K562 (cell line): Measurements from ENCODE around the gene RNF144A. TPM values are rescaled to one million over a fixed set of nuclear protein-coding genes. Genes with fewer than 3 reads are reported as not detected.

Experiments used
- CREB1 ChIP-seq, 2 experiments: sonication (generic) in 1 of 2; formaldehyde crosslinking in 1 of 2; IDR thresholded peaks; 2 replicates each; pipeline versions ENCODE4 v1.6.1 to v1.8.0; 2012 to 2022; ENCODE audit warnings: inconsistent platforms in 1 of 2, mild to moderate bottlenecking in 1 of 2, missing genetic modification reagents in 1 of 2, moderate library complexity in 1 of 2
- KHSRP ChIP-seq: fragments of 450-650 bp; IDR thresholded peaks from 2 replicates; pipeline ENCODE4 v1.6.1; 2017
- MCM3 ChIP-seq: fragments of 450-650 bp; IDR thresholded peaks from 2 replicates; pipeline ENCODE4 v1.6.1; 2016
- TAF9B ChIP-seq: fragments of 450-650 bp; IDR thresholded peaks from 2 replicates; pipeline ENCODE4 v1.6.1; 2018; ENCODE audit warnings: mild to moderate bottlenecking; ENCODE audit not compliant: partially characterized antibody
- TCF3 ChIP-seq: sonication (generic); formaldehyde crosslinking; IDR thresholded peaks from 2 replicates; pipeline ENCODE4 v1.4.0; 2020; ENCODE audit warnings: mild to moderate bottlenecking, missing genetic modification reagents
- TFAP4 ChIP-seq: sonication (generic); formaldehyde crosslinking; IDR thresholded peaks from 2 replicates; pipeline ENCODE4 v1.8.0; 2022; ENCODE audit warnings: missing genetic modification reagents, mild to moderate bottlenecking, moderate library complexity, borderline replicate concordance
- ZNF143 ChIP-seq: sonication (generic); formaldehyde crosslinking; IDR thresholded peaks from 2 replicates; pipeline ENCODE4 v1.9.0; 2022; ENCODE audit warnings: mild to moderate bottlenecking, missing genetic modification reagents
- ZNF3 ChIP-seq: fragments of 250-450 bp; sonication (Bioruptor Pico); IDR thresholded peaks from 2 replicates; pipeline ENCODE4 v1.5.0; 2021; ENCODE audit warnings: mild to moderate bottlenecking, moderate library complexity
- ZNF407 ChIP-seq: fragments of 450-650 bp; IDR thresholded peaks from 2 replicates; pipeline ENCODE4 v1.6.1; 2016; ENCODE audit warnings: low read depth
- polyA plus RNA-seq, 8 experiments: library from polyadenylated mRNA; depleted of rRNA in 4 of 8; stranded (reverse) in 5 of 8; unstranded in 3 of 8; fragments of >200 nt; fragmentation: Nextera tagmentation in 2 of 8; fragmentation: Illumina TruSeq in 1 of 8; extraction: Ambion mirVana in 2 of 8; extraction: Trizol in 1 of 8; gene quantifications; 2 replicates each; pipeline versions ENCODE4 v1.2.1 to v1.2.3, GENCODE V29; 2011 to 2014; ENCODE audit warnings: inconsistent platforms in 1 of 8, missing spikeins in 1 of 8
- total RNA-seq, 7 experiments: library from RNA; depleted of rRNA in 6 of 7; stranded (reverse); fragments of >200 nt in 6 of 7; fragmentation: Illumina TruSeq in 2 of 7; extraction: Trizol in 2 of 7; gene quantifications; 2 replicates each; pipeline versions ENCODE4 v1.2.1 to v1.2.3, GENCODE V29; 2011 to 2021; ENCODE audit warnings: low replicate concordance in 1 of 7
- TF ChIP-seq, protein P1 (sequence below): sonication (generic); formaldehyde crosslinking; IDR thresholded peaks from 2 replicates; pipeline ENCODE4 v1.8.1; 2023; ENCODE audit warnings: mild to moderate bottlenecking, missing genetic modification reagents

The RNF144A gene
- total and polyA plus RNA-seq, 9 of the 15 experiments (the other 6 are each of a cell fraction or from before 2014, with no cell fraction given) = 0.96 to 11.3 (median 6.2) TPM

GRCh38 chr2:6881516-6881915 is 35.7 kb upstream of the RNF144A start (continued):
- TF ChIP-seq ZNF407 = no peak
- no peak for TF ChIP-seq TCF3 (CRISPR knock-in tag)
- TF ChIP-seq, protein P1, sequence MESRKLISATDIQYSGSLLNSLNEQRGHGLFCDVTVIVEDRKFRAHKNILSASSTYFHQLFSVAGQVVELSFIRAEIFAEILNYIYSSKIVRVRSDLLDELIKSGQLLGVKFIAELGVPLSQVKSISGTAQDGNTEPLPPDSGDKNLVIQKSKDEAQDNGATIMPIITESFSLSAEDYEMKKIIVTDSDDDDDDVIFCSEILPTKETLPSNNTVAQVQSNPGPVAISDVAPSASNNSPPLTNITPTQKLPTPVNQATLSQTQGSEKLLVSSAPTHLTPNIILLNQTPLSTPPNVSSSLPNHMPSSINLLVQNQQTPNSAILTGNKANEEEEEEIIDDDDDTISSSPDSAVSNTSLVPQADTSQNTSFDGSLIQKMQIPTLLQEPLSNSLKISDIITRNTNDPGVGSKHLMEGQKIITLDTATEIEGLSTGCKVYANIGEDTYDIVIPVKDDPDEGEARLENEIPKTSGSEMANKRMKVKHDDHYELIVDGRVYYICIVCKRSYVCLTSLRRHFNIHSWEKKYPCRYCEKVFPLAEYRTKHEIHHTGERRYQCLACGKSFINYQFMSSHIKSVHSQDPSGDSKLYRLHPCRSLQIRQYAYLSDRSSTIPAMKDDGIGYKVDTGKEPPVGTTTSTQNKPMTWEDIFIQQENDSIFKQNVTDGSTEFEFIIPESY (CRISPR knock-in tag) = no peak
- TF ChIP-seq KHSRP = no peak
- TF ChIP-seq ZNF143 (CRISPR knock-in tag) = no peak
- no peak for TF ChIP-seq CREB1 (IDR thresholded peaks at IDR 0.05)
- no peak for TF ChIP-seq CREB1 (CRISPR knock-in tag; IDR thresholded peaks at IDR 0.05)
- TF ChIP-seq MCM3 = no peak
- TF ChIP-seq TAF9B = no peak
- TF ChIP-seq ZNF3 (CRISPR knock-in tag) = no peak
- TF ChIP-seq TFAP4 = no peak
